ENCODE data around the gene KRT17.
A peak's percentile ranks its signal among the peaks of the same experiment; 100 is the strongest.
"Not testable (repeated sequence)": the region's sequence is repeated elsewhere in the genome, so short reads cannot be mapped to it uniquely, and the experiment has no call there.

Gene KRT17

GRCh38 chr17:41581366-41582060 lies 42.9 kb downstream of the KRT17 start:
- no peak for DNase-seq
- in situ Hi-C loops (cut with MboI; ENCODE audit: low pct_unique_long_range_greater_than_20kb, low sequenced_read_pairs), result no loop called here

GRCh38 chr17:41580687-41581365 lies 43.5 kb downstream of the KRT17 start:
- in situ Hi-C loops (cut with MboI; ENCODE audit: low pct_unique_long_range_greater_than_20kb, low sequenced_read_pairs), result no loop called here
- DNase-seq, result no peak

GRCh38 chr17:41580244-41580575 lies 44.2 kb downstream of the KRT17 start:
- no peak for DNase-seq
- in situ Hi-C loops (cut with MboI; ENCODE audit: low pct_unique_long_range_greater_than_20kb, low sequenced_read_pairs), result no loop called here

GRCh38 chr17:41579484-41580243 lies 44.7 kb downstream of the KRT17 start:
- in situ Hi-C loops (cut with MboI; ENCODE audit: low pct_unique_long_range_greater_than_20kb, low sequenced_read_pairs), result no loop called here
- peak; percentile 91 for DNase-seq

- in situ Hi-C loops (cut with MboI; ENCODE audit: low pct_unique_long_range_greater_than_20kb, low sequenced_read_pairs), result no loop called here
- DNase-seq, result no peak
Observed at GRCh38 chr17:41578971-41579370, 45.4 kb downstream of the KRT17 start.

- DNase-seq, result no peak
- in situ Hi-C loops (cut with MboI; ENCODE audit: low pct_unique_long_range_greater_than_20kb, low sequenced_read_pairs), result no loop called here
Observed at GRCh38 chr17:41578538-41578937, 45.8 kb downstream of the KRT17 start.

- in situ Hi-C loops (cut with MboI; ENCODE audit: low pct_unique_long_range_greater_than_20kb, low sequenced_read_pairs); DNase-seq: not testable (repeated sequence)
Observed at GRCh38 chr17:41576740-41577139, 47.6 kb downstream of the KRT17 start.

GRCh38 chr17:41575336-41575735 lies 49.0 kb downstream of the KRT17 start:
- in situ Hi-C loops (cut with MboI; ENCODE audit: low pct_unique_long_range_greater_than_20kb, low sequenced_read_pairs), result no loop called here
- DNase-seq, result no peak

- DNase-seq, result no peak
- in situ Hi-C loops (cut with MboI; ENCODE audit: low pct_unique_long_range_greater_than_20kb, low sequenced_read_pairs), result no loop called here
Observed at GRCh38 chr17:41571561-41572434, 52.6 kb downstream of the KRT17 start, which contains the start of gene KRT9. Gene KRT9, minus strand, starts transcription at chr17:41572059. Its CDS starts 67 bp downstream, at chr17:41571992.
